ENCODE measurements around the gene PIANP. TPM values are rescaled to one million over a fixed set of nuclear protein-coding genes. Genes with fewer than 3 reads are reported as not detected.

PIANP gene
- total RNA-seq = not detected in 2 replicates

GRCh38 chr12:6700646-6701051 lies at the start of gene PIANP:
Gene PIANP (minus strand): TSS chr12:6700815. CDS start chr12:6698061, 2,754 bp downstream.

GRCh38 chr12:6723607-6724408 lies 23.2 kb upstream of the PIANP start, which contains the start of gene COPS7A:
Gene COPS7A (plus strand): TSS chr12:6724046. CDS start chr12:6724657, 611 bp downstream.

GRCh38 chr12:6688999-6689882 lies 11.4 kb downstream of the PIANP start, which contains the start of gene ZNF384:
Gene ZNF384 (minus strand): TSS chr12:6689375. CDS start chr12:6679520, 9,855 bp downstream.

GRCh38 chr12:6662906-6663742 lies 37.5 kb downstream of the PIANP start, which contains the start of gene ING4:
Gene ING4 (minus strand): TSS chr12:6663119. CDS start chr12:6663101, 18 bp downstream.

GRCh38 chr12:6647083-6647604 lies 53.5 kb downstream of the PIANP start, which contains the start of gene ACRBP:
Gene ACRBP (minus strand): TSS chr12:6647432. CDS start chr12:6647366, 66 bp downstream.

Small RNAs within 50 kb of the gene (small RNA-seq; reads per million reads assigned to genes)
- not detected for gene RNU6-781P

Other genes with a start within 250 kb of the PIANP start
- 8.2 and 9.3 TPM in 2 replicates for gene TAPBPL, start 248.8 kb downstream of the PIANP start, total RNA-seq
- gene VAMP1, start 230.1 kb downstream of the PIANP start, total RNA-seq = 4.6 and 4.8 TPM in 2 replicates
- gene MRPL51, start 207.6 kb downstream of the PIANP start, total RNA-seq = 80.0 and 92.2 TPM in 2 replicates
- 38.2 and 48.4 TPM in 2 replicates for gene NCAPD2, start 206.7 kb downstream of the PIANP start, total RNA-seq
- gene GAPDH, start 166.3 kb downstream of the PIANP start, total RNA-seq = 6,940 and 9,259 TPM in 2 replicates
- 9.7 and 12.7 TPM in 2 replicates for gene IFFO1, start 144.8 kb downstream of the PIANP start, total RNA-seq
- 35.3 and 40.0 TPM in 2 replicates for gene NOP2, start 132.5 kb downstream of the PIANP start, total RNA-seq
- 225 and 228 TPM in 2 replicates for gene CHD4, start 93.4 kb downstream of the PIANP start, total RNA-seq
- gene LPAR5, start 64.9 kb downstream of the PIANP start, total RNA-seq = 0.10 TPM in 1 of 2 replicates, not detected in the other
- gene ACRBP, start 53.4 kb downstream of the PIANP start, total RNA-seq = 0.57 and 1.6 TPM in 2 replicates
- 37.7 and 40.8 TPM in 2 replicates for gene ING4, start 37.7 kb downstream of the PIANP start, total RNA-seq
- gene ZNF384, start 11.4 kb downstream of the PIANP start, total RNA-seq = 30.2 and 31.4 TPM in 2 replicates
- 42.5 and 45.7 TPM in 2 replicates for gene COPS7A, start 23.2 kb upstream of the PIANP start, total RNA-seq
- gene MLF2, start 52.3 kb upstream of the PIANP start, total RNA-seq = 141 and 153 TPM in 2 replicates
- 126 and 169 TPM in 2 replicates for gene PTMS, start 65.5 kb upstream of the PIANP start, total RNA-seq
- 0.10 and 0.33 TPM in 2 replicates for gene LAG3, start 71.7 kb upstream of the PIANP start, total RNA-seq
- not detected in 2 replicates for gene CD4, start 88.7 kb upstream of the PIANP start, total RNA-seq
- gene GPR162, start 121.0 kb upstream of the PIANP start, total RNA-seq = 3.4 and 6.5 TPM in 2 replicates
- gene P3H3, start 127.6 kb upstream of the PIANP start, total RNA-seq = 43.7 and 58.1 TPM in 2 replicates
- 2.6 and 2.9 TPM in 2 replicates for gene GNB3, start 140.1 kb upstream of the PIANP start, total RNA-seq
- gene CDCA3, start 150.5 kb upstream of the PIANP start, total RNA-seq = 8.2 and 21.6 TPM in 2 replicates
- gene USP5, start 151.3 kb upstream of the PIANP start, total RNA-seq = 93.1 and 105 TPM in 2 replicates
- 757 and 836 TPM in 2 replicates for gene TPI1, start 166.7 kb upstream of the PIANP start, total RNA-seq
- 3.3 and 4.3 TPM in 2 replicates for gene SPSB2, start 172.5 kb upstream of the PIANP start, total RNA-seq
- 2.5 and 2.9 TPM in 2 replicates for gene LRRC23, start 204.0 kb upstream of the PIANP start, total RNA-seq
- 3.1 and 5.6 TPM in 2 replicates for gene ENO2, start 213.8 kb upstream of the PIANP start, total RNA-seq
- gene ATN1, start 227.1 kb upstream of the PIANP start, total RNA-seq = 14.9 and 17.3 TPM in 2 replicates
- gene RNU7-1, start 243.0 kb upstream of the PIANP start, total RNA-seq = not detected in 2 replicates
- gene C12orf57, start 243.2 kb upstream of the PIANP start, total RNA-seq = 62.0 and 91.1 TPM in 2 replicates

Measured in vein endothelial cell (primary cell).